ENCODE results near the gene FBF1.

DNA sequence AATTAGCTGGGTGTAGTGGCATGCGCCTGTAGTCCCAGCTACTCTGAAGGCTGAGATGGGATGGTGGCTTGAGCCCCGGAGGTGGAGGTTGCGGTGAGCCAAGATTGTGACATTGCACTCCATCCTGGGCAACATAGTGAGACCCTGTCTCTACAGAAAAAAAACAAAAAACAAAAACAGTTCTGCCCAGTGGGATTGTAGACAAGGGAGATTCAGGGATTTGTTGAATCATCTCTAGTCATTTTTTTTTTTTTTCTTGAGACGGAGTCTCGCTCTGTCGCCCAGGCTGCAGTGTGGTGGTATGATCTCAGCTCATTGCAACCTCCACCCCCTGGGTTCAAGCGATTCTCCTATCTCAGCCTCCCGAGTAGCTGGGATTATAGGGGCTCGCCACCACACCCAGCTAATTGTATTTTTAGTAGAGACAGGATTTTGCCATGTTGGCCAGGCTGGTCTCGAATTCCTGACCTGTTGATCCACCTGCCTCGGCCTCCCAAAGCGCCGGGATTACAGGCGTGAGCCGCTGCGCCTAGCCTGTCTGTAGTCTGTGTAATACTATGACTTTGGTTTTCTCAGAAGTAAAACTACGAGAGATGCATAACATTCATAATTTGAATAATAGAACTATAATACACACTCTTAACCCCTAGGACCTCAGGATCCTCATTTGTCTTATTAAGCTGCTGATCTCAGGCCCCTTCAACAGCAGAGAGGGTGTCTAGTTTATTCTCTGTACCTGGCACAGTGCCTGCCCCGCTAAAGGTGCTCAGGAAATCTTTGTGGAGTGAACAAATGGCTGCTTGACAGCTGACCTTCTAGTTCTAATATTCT, 39.6 kb upstream of the FBF1 start:
- no peak for TF ChIP-seq POLR2A (IDR thresholded peaks at IDR 0.05)
- TF ChIP-seq, protein P1, sequence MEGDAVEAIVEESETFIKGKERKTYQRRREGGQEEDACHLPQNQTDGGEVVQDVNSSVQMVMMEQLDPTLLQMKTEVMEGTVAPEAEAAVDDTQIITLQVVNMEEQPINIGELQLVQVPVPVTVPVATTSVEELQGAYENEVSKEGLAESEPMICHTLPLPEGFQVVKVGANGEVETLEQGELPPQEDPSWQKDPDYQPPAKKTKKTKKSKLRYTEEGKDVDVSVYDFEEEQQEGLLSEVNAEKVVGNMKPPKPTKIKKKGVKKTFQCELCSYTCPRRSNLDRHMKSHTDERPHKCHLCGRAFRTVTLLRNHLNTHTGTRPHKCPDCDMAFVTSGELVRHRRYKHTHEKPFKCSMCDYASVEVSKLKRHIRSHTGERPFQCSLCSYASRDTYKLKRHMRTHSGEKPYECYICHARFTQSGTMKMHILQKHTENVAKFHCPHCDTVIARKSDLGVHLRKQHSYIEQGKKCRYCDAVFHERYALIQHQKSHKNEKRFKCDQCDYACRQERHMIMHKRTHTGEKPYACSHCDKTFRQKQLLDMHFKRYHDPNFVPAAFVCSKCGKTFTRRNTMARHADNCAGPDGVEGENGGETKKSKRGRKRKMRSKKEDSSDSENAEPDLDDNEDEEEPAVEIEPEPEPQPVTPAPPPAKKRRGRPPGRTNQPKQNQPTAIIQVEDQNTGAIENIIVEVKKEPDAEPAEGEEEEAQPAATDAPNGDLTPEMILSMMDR (IDR thresholded peaks at IDR 0.05): no peak
